Activated CD4-positive, CD25-positive, alpha-beta regulatory T cell treated with anti-CD3 and anti-CD28 coated beads, Interleukin-2, amount 50 U/mL, for 24 hours (primary cell): ENCODE results near the gene TULP1.

Experiments used
- ATAC-seq, 2 donors: fragments of 150-1000 bp; cut with Tn5 transposase; one replicate each; pipeline ENCODE4 v1.10.0; 2021; ENCODE audit warnings: mild to moderate bottlenecking in 1 of 2, moderate library complexity in 1 of 2

TULP1 gene

GRCh38 chr6:35496036-35496840 is 16.5 kb downstream of the TULP1 start:
- ATAC-seq: no peak

- no peak for ATAC-seq
Observed at GRCh38 chr6:35495258-35496035, 17.2 kb downstream of the TULP1 start.

GRCh38 chr6:35494161-35494563 is 18.5 kb downstream of the TULP1 start:
- ATAC-seq: no peak

- no peak for ATAC-seq
Observed at GRCh38 chr6:35493307-35493983, 19.3 kb downstream of the TULP1 start.

- ATAC-seq: no peak
Observed at GRCh38 chr6:35492974-35493284, 19.8 kb downstream of the TULP1 start.

GRCh38 chr6:35492258-35492973 is 20.3 kb downstream of the TULP1 start:
- no peak for ATAC-seq

GRCh38 chr6:35491558-35492257 is 21.0 kb downstream of the TULP1 start:
- no peak for ATAC-seq

GRCh38 chr6:35490821-35491557 is 21.7 kb downstream of the TULP1 start:
- no peak for ATAC-seq

- ATAC-seq: no peak
Observed at GRCh38 chr6:35489995-35490791, 22.5 kb downstream of the TULP1 start.

GRCh38 chr6:35489066-35489465 is 23.6 kb downstream of the TULP1 start:
- ATAC-seq: no peak

- ATAC-seq: no peak
Observed at GRCh38 chr6:35488517-35488862, 24.2 kb downstream of the TULP1 start.

- ATAC-seq: no peak
Observed at GRCh38 chr6:35487658-35488516, 24.8 kb downstream of the TULP1 start.

GRCh38 chr6:35486005-35486925 is 26.4 kb downstream of the TULP1 start:
- no peak for ATAC-seq

GRCh38 chr6:35485402-35485877 is 27.3 kb downstream of the TULP1 start:
- no peak for ATAC-seq

GRCh38 chr6:35484921-35485392 is 27.7 kb downstream of the TULP1 start:
- no peak for ATAC-seq

GRCh38 chr6:35483893-35484645 is 28.6 kb downstream of the TULP1 start:
- ATAC-seq: no peak

- no peak for ATAC-seq
Observed at GRCh38 chr6:35483490-35483889, 29.2 kb downstream of the TULP1 start.

GRCh38 chr6:35483062-35483461 is 29.6 kb downstream of the TULP1 start:
- no peak for ATAC-seq
